Mammary epithelial cell (primary cell): ENCODE data around the gene NDUFAB1.
A peak's percentile ranks its signal among the peaks of the same experiment; 100 is the strongest.

Experiments used
- EZH2 ChIP-seq: IDR thresholded peaks from 2 replicates; pipeline ENCODE4 v1.6.1; 2012; ENCODE audit warnings: low read length, inconsistent platforms, borderline replicate concordance
- TF ChIP-seq, protein P1 (sequence below), 2 donors: IDR thresholded peaks in 1 of 2; conservative IDR thresholded peaks in 1 of 2; 2 replicates each; pipeline ENCODE4 v1.5.1; 2011 to 2012; ENCODE audit warnings: inconsistent platforms in 2 of 2, low read length in 2 of 2, mild to moderate bottlenecking in 2 of 2, control low read depth in 1 of 2, low read depth in 1 of 2; ENCODE audit not compliant: insufficient read depth in 1 of 2; ENCODE audit errors: extremely low read depth in 1 of 2

DNA sequence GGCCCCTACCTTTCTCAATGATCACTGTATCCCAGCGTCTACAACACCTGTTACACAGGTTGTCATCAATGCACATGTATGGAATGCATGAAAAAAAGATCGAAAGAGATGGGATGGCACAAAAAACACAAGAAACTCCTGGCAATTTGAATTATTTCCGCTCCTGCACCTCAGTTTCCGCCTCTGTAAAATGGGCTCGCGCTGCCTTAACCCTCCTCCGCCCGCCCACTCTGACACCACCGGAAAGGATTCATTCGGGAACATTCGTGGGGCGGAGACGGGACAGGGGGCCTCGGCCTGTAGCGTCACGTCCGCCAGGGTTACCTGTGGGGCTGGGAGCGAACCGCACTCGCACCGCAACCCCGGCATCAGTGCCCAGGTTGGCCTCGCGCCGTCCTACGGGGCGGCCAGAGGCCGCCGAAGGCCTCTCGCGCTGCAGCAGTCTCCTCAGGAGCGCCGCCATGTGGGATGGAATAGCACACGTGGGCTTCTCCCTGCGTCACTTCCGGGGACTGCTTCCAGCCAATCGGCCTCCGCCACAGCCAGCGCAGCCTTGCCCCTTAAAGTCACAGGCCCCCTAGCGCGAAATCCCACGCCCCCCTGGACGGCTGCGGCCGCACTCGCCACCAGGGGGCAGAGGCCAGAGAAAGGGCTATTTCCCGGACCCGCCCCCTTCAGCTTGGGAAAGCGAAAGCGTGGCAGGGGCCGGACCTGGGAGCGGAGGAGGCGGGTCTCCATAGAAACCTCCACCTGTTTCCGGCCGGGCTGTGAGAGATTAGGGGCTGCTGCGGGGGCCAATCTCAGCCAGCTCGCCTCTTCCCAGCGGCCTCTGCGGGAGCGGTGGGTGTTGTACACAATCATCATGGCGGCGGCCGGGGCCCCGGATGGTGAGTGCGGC, 39.0 kb downstream of the NDUFAB1 start, which contains the start of the genes EARS2 and UBFD1:
- TF ChIP-seq, protein P1, sequence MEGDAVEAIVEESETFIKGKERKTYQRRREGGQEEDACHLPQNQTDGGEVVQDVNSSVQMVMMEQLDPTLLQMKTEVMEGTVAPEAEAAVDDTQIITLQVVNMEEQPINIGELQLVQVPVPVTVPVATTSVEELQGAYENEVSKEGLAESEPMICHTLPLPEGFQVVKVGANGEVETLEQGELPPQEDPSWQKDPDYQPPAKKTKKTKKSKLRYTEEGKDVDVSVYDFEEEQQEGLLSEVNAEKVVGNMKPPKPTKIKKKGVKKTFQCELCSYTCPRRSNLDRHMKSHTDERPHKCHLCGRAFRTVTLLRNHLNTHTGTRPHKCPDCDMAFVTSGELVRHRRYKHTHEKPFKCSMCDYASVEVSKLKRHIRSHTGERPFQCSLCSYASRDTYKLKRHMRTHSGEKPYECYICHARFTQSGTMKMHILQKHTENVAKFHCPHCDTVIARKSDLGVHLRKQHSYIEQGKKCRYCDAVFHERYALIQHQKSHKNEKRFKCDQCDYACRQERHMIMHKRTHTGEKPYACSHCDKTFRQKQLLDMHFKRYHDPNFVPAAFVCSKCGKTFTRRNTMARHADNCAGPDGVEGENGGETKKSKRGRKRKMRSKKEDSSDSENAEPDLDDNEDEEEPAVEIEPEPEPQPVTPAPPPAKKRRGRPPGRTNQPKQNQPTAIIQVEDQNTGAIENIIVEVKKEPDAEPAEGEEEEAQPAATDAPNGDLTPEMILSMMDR (conservative IDR thresholded peaks at IDR 0.05 in 1 of 2, IDR thresholded peaks at IDR 0.05 in 1 of 2; ENCODE audit: extremely low read depth in 1 of 2, insufficient read depth in 1 of 2, low read depth in 1 of 2, low read length in 2 of 2): peak; percentile 75 to 96
- TF ChIP-seq EZH2: no peak
